ENCODE data around the gene PRADC1. TPM values are rescaled to one million over a fixed set of nuclear protein-coding genes. Genes with fewer than 3 reads are reported as not detected.
"Not testable (repeated sequence)": the region's sequence is repeated elsewhere in the genome, so short reads cannot be mapped to it uniquely, and the experiment has no call there.

Gene PRADC1
- total RNA-seq, 2 experiments from 2014 or later = 13.7 to 14.7 TPM

GRCh38 chr2:73264332-73264606, 31.2 kb upstream of the PRADC1 start:
- CTCF ChIA-PET = no interaction called here
- H3K27ac Mint-ChIP-seq = no peak overlapping the region
- peaks cover 8% of the 10 kb centered on the region for H3K36me3 Mint-ChIP-seq
- H3K9me3 Mint-ChIP-seq (ENCODE audit: low read depth) = no peaks in the 10 kb centered on the region
- H3K4me3 Mint-ChIP-seq = no peak overlapping the region
- DNase-seq (no peak), ATAC-seq (no peak)
- H3K27me3 Mint-ChIP-seq = no peaks in the 10 kb centered on the region
- H3K4me1 Mint-ChIP-seq = peaks cover 20% of the 10 kb centered on the region

GRCh38 chr2:73263540-73264331, 30.7 kb upstream of the PRADC1 start:
- no peak overlapping the region for H3K4me3 Mint-ChIP-seq
- CTCF ChIA-PET = no interaction called here
- peaks cover 21% of the 10 kb centered on the region for H3K4me1 Mint-ChIP-seq
- no peaks in the 10 kb centered on the region for H3K9me3 Mint-ChIP-seq (ENCODE audit: low read depth)
- peaks cover 8% of the 10 kb centered on the region for H3K36me3 Mint-ChIP-seq
- no peak overlapping the region for H3K27ac Mint-ChIP-seq
- no peak for DNase-seq
- no peak for ATAC-seq
- no peaks in the 10 kb centered on the region for H3K27me3 Mint-ChIP-seq

- CTCF ChIA-PET; H3K4me3 Mint-ChIP-seq; H3K27ac Mint-ChIP-seq; H3K36me3 Mint-ChIP-seq; DNase-seq; H3K27me3 Mint-ChIP-seq; ATAC-seq; H3K9me3 Mint-ChIP-seq (ENCODE audit: low read depth): not testable (repeated sequence)
- H3K4me1 Mint-ChIP-seq = peaks cover 14% of the 10 kb centered on the region
Observed at GRCh38 chr2:73262691-73263429, 29.8 kb upstream of the PRADC1 start.

- DNase-seq (no peak), ATAC-seq (no peak)
- no peak overlapping the region for H3K27ac Mint-ChIP-seq
- H3K4me1 Mint-ChIP-seq = peaks cover 9% of the 10 kb centered on the region
- no peak overlapping the region for H3K4me3 Mint-ChIP-seq
- H3K27me3 Mint-ChIP-seq = no peaks in the 10 kb centered on the region
- no peaks in the 10 kb centered on the region for H3K9me3 Mint-ChIP-seq (ENCODE audit: low read depth)
- H3K36me3 Mint-ChIP-seq = peaks cover 2% of the 10 kb centered on the region
- CTCF ChIA-PET = interaction anchor here (1.0 kb wide), 1 partner anchor 28 kb away, joined by 4 read pairs; no protein-coding TSS in a partner anchor
Observed at GRCh38 chr2:73262108-73262651, 29.1 kb upstream of the PRADC1 start.

- DNase-seq = peak; percentile 43
- Mint-ChIP-seq H3K4me3 (no peak overlapping the region), H3K9me3 (ENCODE audit: low read depth) (no peaks in the 10 kb centered on the region), H3K27me3 (no peaks in the 10 kb centered on the region), H3K36me3 (peaks cover 2% of the 10 kb centered on the region), H3K4me1 (peaks cover 4% of the 10 kb centered on the region), H3K27ac (no peak overlapping the region)
- ATAC-seq = no peak
- CTCF ChIA-PET = interaction anchor here (1.0 kb wide), 2 partner anchors 48 to 83 kb away, joined by 3 read pairs; no protein-coding TSS in a partner anchor
Observed at GRCh38 chr2:73260338-73260984, 27.4 kb upstream of the PRADC1 start.

- H3K27ac Mint-ChIP-seq = no peak overlapping the region
- DNase-seq (no peak), ATAC-seq (no peak)
- H3K4me1 Mint-ChIP-seq = peaks cover 4% of the 10 kb centered on the region
- peaks cover 2% of the 10 kb centered on the region for H3K36me3 Mint-ChIP-seq
- CTCF ChIA-PET = interaction anchor here (1.0 kb wide), 2 partner anchors 47 to 82 kb away, joined by 3 read pairs; no protein-coding TSS in a partner anchor
- H3K4me3 Mint-ChIP-seq = no peak overlapping the region
- H3K27me3 Mint-ChIP-seq = no peaks in the 10 kb centered on the region
- no peaks in the 10 kb centered on the region for H3K9me3 Mint-ChIP-seq (ENCODE audit: low read depth)
Observed at GRCh38 chr2:73259704-73260337, 26.8 kb upstream of the PRADC1 start.

GRCh38 chr2:73259276-73259675, 26.2 kb upstream of the PRADC1 start:
- H3K36me3 Mint-ChIP-seq = peaks cover 2% of the 10 kb centered on the region
- peaks cover 4% of the 10 kb centered on the region for H3K4me1 Mint-ChIP-seq
- H3K27me3 Mint-ChIP-seq = no peaks in the 10 kb centered on the region
- H3K4me3 Mint-ChIP-seq = no peak overlapping the region
- no peak for DNase-seq
- CTCF ChIA-PET = interaction anchor here (1.0 kb wide), 1 partner anchor 46 kb away, joined by 3 read pairs; no protein-coding TSS in a partner anchor
- no peak overlapping the region for H3K27ac Mint-ChIP-seq
- H3K9me3 Mint-ChIP-seq (ENCODE audit: low read depth) = no peaks in the 10 kb centered on the region
- no peak for ATAC-seq

GRCh38 chr2:73258913-73259215, 25.8 kb upstream of the PRADC1 start:
- CTCF ChIA-PET = no interaction called here
- Mint-ChIP-seq H3K9me3 (ENCODE audit: low read depth) (no peaks in the 10 kb centered on the region), H3K36me3 (no peaks in the 10 kb centered on the region)

GRCh38 chr2:73258186-73258912, 25.3 kb upstream of the PRADC1 start:
- CTCF ChIA-PET = interaction anchor here (1.2 to 1.3 kb wide), 2 partner anchors 8 to 10 kb away, joined by 3 to 4 read pairs; no protein-coding TSS in a partner anchor
- DNase-seq (no peak), ATAC-seq (no peak)
- H3K27ac Mint-ChIP-seq = no peak overlapping the region
- H3K9me3 Mint-ChIP-seq (ENCODE audit: low read depth) = no peaks in the 10 kb centered on the region
- H3K36me3 Mint-ChIP-seq = peaks cover 1% of the 10 kb centered on the region
- H3K27me3 Mint-ChIP-seq = no peaks in the 10 kb centered on the region
- no peak overlapping the region for H3K4me3 Mint-ChIP-seq
- H3K4me1 Mint-ChIP-seq = peaks cover 4% of the 10 kb centered on the region

More at GRCh38 chr2:73258913-73259215, 25.8 kb upstream of the PRADC1 start:
- Mint-ChIP-seq H3K27ac (no peak overlapping the region), H3K27me3 (no peaks in the 10 kb centered on the region), H3K4me3 (no peak overlapping the region), H3K4me1 (peaks cover 4% of the 10 kb centered on the region)
- no peak for ATAC-seq
- DNase-seq = no peak

- CTCF ChIA-PET = interaction anchor here (1.2 to 2.3 kb wide), 3 partner anchors 9 to 80 kb away, joined by 3 to 6 read pairs (median 4); no protein-coding TSS in a partner anchor
- Mint-ChIP-seq H3K4me3 (no peak overlapping the region), H3K9me3 (ENCODE audit: low read depth) (no peaks in the 10 kb centered on the region), H3K27ac (no peak overlapping the region), H3K36me3 (peaks cover 9% of the 10 kb centered on the region), H3K4me1 (peaks cover 4% of the 10 kb centered on the region), H3K27me3 (no peaks in the 10 kb centered on the region)
- DNase-seq (no peak), ATAC-seq (no peak)
Observed at GRCh38 chr2:73257425-73258125, 24.5 kb upstream of the PRADC1 start.

- Mint-ChIP-seq H3K36me3 (peaks cover 12% of the 10 kb centered on the region), H3K9me3 (ENCODE audit: low read depth) (no peaks in the 10 kb centered on the region), H3K4me1 (peaks cover 4% of the 10 kb centered on the region), H3K4me3 (no peak overlapping the region), H3K27ac (no peak overlapping the region), H3K27me3 (no peaks in the 10 kb centered on the region)
- ATAC-seq = no peak
- DNase-seq = no peak
- CTCF ChIA-PET = interaction anchor here (1.2 to 2.3 kb wide), 3 partner anchors 9 to 80 kb away, joined by 3 to 6 read pairs (median 4); no protein-coding TSS in a partner anchor
Observed at GRCh38 chr2:73257021-73257420, 24.0 kb upstream of the PRADC1 start.

GRCh38 chr2:73256618-73256922, 23.5 kb upstream of the PRADC1 start:
- Mint-ChIP-seq H3K9me3 (ENCODE audit: low read depth) (no peaks in the 10 kb centered on the region), H3K4me1 (peaks cover 4% of the 10 kb centered on the region), H3K27me3 (no peaks in the 10 kb centered on the region), H3K27ac (no peak overlapping the region), H3K36me3 (peaks cover 12% of the 10 kb centered on the region), H3K4me3 (no peak overlapping the region)
- no peak for ATAC-seq
- CTCF ChIA-PET = interaction anchor here (2.3 kb wide), 1 partner anchor 79 kb away, joined by 6 read pairs; no protein-coding TSS in a partner anchor
- no peak for DNase-seq
